H1 (cell line): ENCODE results near the gene UROD. TPM values are rescaled to one million over a fixed set of nuclear protein-coding genes. Genes with fewer than 3 reads are reported as not detected.

ENCODE experiments used
- CTCF ChIA-PET: fragments of 300-600 bp; sonication (Branson Sonifier 250); formaldehyde crosslinking; loops from one replicate; lab custom pipeline; 2021; ENCODE audit not compliant: partially characterized antibody; lab: Charles Lee
- POLR2A ChIA-PET: fragments of 300-600 bp; sonication (Branson Sonifier 250); formaldehyde crosslinking; loops from one replicate; lab custom pipeline; 2021; ENCODE audit warnings: inconsistent platforms; ENCODE audit not compliant: partially characterized antibody; lab: Charles Lee
- DNase-seq, 2 experiments: peaks; one replicate each; pipeline versions ENCODE4 v3.0.0 to v3.0.0-alpha.2; 2010 to 2022; ENCODE audit warnings: low spot score in 2 of 2, low read depth in 1 of 2, mixed read lengths in 1 of 2
- FAIRE-seq: peaks from 2 replicates; lab custom pipeline; 2011; peaks lifted over from hg19 to GRCh38; lab: Jason Lieb, UNC
- H2AFZ ChIP-seq: 2 replicates; pipeline ENCODE4 v1.8.1; 2012; ENCODE audit warnings: low read length, inconsistent platforms
- H2AK5ac ChIP-seq: 2 replicates; pipeline ENCODE4 v1.6.1; 2013; ENCODE audit warnings: low read depth, low read length
- H2BK120ac ChIP-seq: replicated peaks from 2 replicates; pipeline ENCODE3; 2013; ENCODE audit warnings: low read depth, low read length, inconsistent platforms
- H2BK12ac ChIP-seq: 2 replicates; pipeline ENCODE4 v1.6.1; 2013; ENCODE audit warnings: low read depth, low read length
- H2BK15ac ChIP-seq: 2 replicates; pipeline ENCODE4 v1.6.1; 2013; ENCODE audit warnings: low read length
- H2BK20ac ChIP-seq: 2 replicates; pipeline ENCODE4 v1.6.1; 2013; ENCODE audit warnings: low read length
- H2BK5ac ChIP-seq: 2 replicates; pipeline ENCODE4 v1.6.1; 2013; ENCODE audit warnings: low read depth, low read length
- H3K14ac ChIP-seq: 2 replicates; pipeline ENCODE4 v1.6.1; 2013; ENCODE audit warnings: inconsistent platforms; ENCODE audit not compliant: insufficient read length
- H3K18ac ChIP-seq: 2 replicates; pipeline ENCODE4 v1.6.1; 2013; ENCODE audit warnings: low read length; ENCODE audit errors: extremely low read depth
- H3K23ac ChIP-seq: 2 replicates; pipeline ENCODE4 v1.6.1; 2013; ENCODE audit warnings: inconsistent platforms; ENCODE audit not compliant: insufficient read length
- H3K23me2 ChIP-seq: 2 replicates; pipeline ENCODE4 v1.6.1; 2013; ENCODE audit warnings: low read depth, low read length
- H3K27ac ChIP-seq: 2 replicates; pipeline ENCODE4 v1.6.1; 2011; ENCODE audit warnings: low read depth, low read length, inconsistent platforms
- H3K27me3 ChIP-seq, 4 experiments: replicated peaks in 1 of 4; 1 replicate in 1 of 4; 2 replicates in 3 of 4; pipeline versions ENCODE4 v1.6.1 to v1.8.1; 2011 to 2013; ENCODE audit warnings: low read length in 3 of 4, mild to moderate bottlenecking in 3 of 4, inconsistent platforms in 2 of 4, mixed read lengths in 2 of 4, moderate library complexity in 1 of 4; ENCODE audit not compliant: control insufficient read depth in 3 of 4, insufficient read depth in 3 of 4; ENCODE audit errors: extremely low read depth in 1 of 4
- H3K36me3 ChIP-seq, 4 experiments: 2 replicates each; pipeline versions ENCODE4 v1.6.1 to v1.8.1; 2011 to 2013; ENCODE audit warnings: mild to moderate bottlenecking in 4 of 4, low read length in 3 of 4, moderate library complexity in 2 of 4, control low read depth in 1 of 4, inconsistent platforms in 1 of 4; ENCODE audit not compliant: insufficient read depth in 4 of 4, control insufficient read depth in 2 of 4
- H3K4ac ChIP-seq: replicated peaks from 2 replicates; pipeline ENCODE3; 2013; ENCODE audit warnings: low read length, low read depth, mixed read lengths, inconsistent platforms; ENCODE audit not compliant: insufficient read length
- H3K4me1 ChIP-seq, 4 experiments: replicated peaks in 1 of 4; 1 replicate in 1 of 4; 2 replicates in 3 of 4; pipeline versions ENCODE4 v1.6.1 to v1.8.1; 2011 to 2013; ENCODE audit warnings: low read length in 3 of 4, inconsistent platforms in 2 of 4, mixed read lengths in 1 of 4; ENCODE audit not compliant: insufficient read depth in 4 of 4, control insufficient read depth in 3 of 4
- H3K4me2 ChIP-seq, 2 experiments: 2 replicates each; pipeline versions ENCODE4 v1.6.1 to v1.8.1; 2011 to 2013; ENCODE audit warnings: low read depth in 2 of 2, low read length in 2 of 2, control low read depth in 1 of 2, inconsistent platforms in 1 of 2, mild to moderate bottlenecking in 1 of 2; ENCODE audit not compliant: insufficient read depth in 1 of 2
- H3K4me3 ChIP-seq, 4 experiments: fragments of 200-600, 300-600 bp in 1 of 4; sonication (generic), shearing (Covaris generic), sonication (Bioruptor Twin) in 1 of 4; 2 replicates each; pipeline versions ENCODE4 v1.5.1 to v1.8.1; 2011 to 2016; ENCODE audit warnings: low read length in 4 of 4, low read depth in 3 of 4, control low read depth in 2 of 4, inconsistent platforms in 2 of 4, mild to moderate bottlenecking in 2 of 4, mixed read lengths in 1 of 4, moderate library complexity in 1 of 4; ENCODE audit not compliant: insufficient read depth in 2 of 4; ENCODE audit errors: extremely low read depth in 1 of 4
- H3K56ac ChIP-seq: replicated peaks from 2 replicates; pipeline ENCODE3; 2013; ENCODE audit warnings: low read depth, mild to moderate bottlenecking, mixed read lengths, low read length, inconsistent platforms; ENCODE audit not compliant: insufficient read length
- H3K79me1 ChIP-seq: 2 replicates; pipeline ENCODE4 v1.6.1; 2013; ENCODE audit warnings: low read depth, low read length, control low read depth
- H3K79me2 ChIP-seq, 2 experiments: 2 replicates each; pipeline versions ENCODE4 v1.6.1 to v1.8.1; 2012 to 2013; ENCODE audit warnings: low read length in 2 of 2, mild to moderate bottlenecking in 2 of 2, inconsistent platforms in 1 of 2; ENCODE audit not compliant: insufficient read depth in 2 of 2, control insufficient read depth in 1 of 2
- H3K9ac ChIP-seq, 4 experiments: replicated peaks in 1 of 4; 1 replicate in 1 of 4; 2 replicates in 3 of 4; pipeline versions ENCODE4 v1.6.1 to v1.8.1; 2011 to 2013; ENCODE audit warnings: low read depth in 3 of 4, low read length in 3 of 4, control low read depth in 2 of 4, mild to moderate bottlenecking in 2 of 4, moderate library complexity in 2 of 4, inconsistent platforms in 1 of 4; ENCODE audit errors: extremely low read depth in 1 of 4
- H3K9me3 ChIP-seq, 2 experiments: 2 replicates each; pipeline versions ENCODE4 v1.6.1 to v1.8.1; 2012 to 2013; ENCODE audit warnings: mild to moderate bottlenecking in 2 of 2, moderate library complexity in 2 of 2, control low read depth in 1 of 2, inconsistent platforms in 1 of 2, low read depth in 1 of 2, low read length in 1 of 2, mixed read lengths in 1 of 2; ENCODE audit not compliant: insufficient read depth in 2 of 2
- H4K20me1 ChIP-seq, 2 experiments: replicated peaks in 1 of 2; 2 replicates each; pipeline versions ENCODE3 to v1.8.1; 2011 to 2013; ENCODE audit warnings: inconsistent platforms in 2 of 2, low read length in 2 of 2, mild to moderate bottlenecking in 1 of 2; ENCODE audit not compliant: insufficient read depth in 2 of 2, control insufficient read depth in 1 of 2
- H4K5ac ChIP-seq: 2 replicates; pipeline ENCODE4 v1.6.1; 2013; ENCODE audit warnings: low read length, low read depth, mixed read lengths, inconsistent platforms; ENCODE audit not compliant: insufficient read length
- H4K8ac ChIP-seq: 2 replicates; pipeline ENCODE4 v1.8.0; 2013; ENCODE audit warnings: mild to moderate bottlenecking, moderate library complexity, low read length, inconsistent platforms; ENCODE audit not compliant: insufficient read depth; ENCODE audit errors: extremely low read depth
- H4K91ac ChIP-seq: replicated peaks from 2 replicates; pipeline ENCODE3; 2013; ENCODE audit warnings: low read length, mixed read lengths, inconsistent platforms; ENCODE audit not compliant: insufficient read length
- BCL11A ChIP-seq, 2 experiments: IDR thresholded peaks; one replicate each; pipeline ENCODE4 v1.6.1; 2011; ENCODE audit warnings: low read depth in 2 of 2, low read length in 2 of 2, mild to moderate bottlenecking in 2 of 2
- BRCA1 ChIP-seq: IDR thresholded peaks from 2 replicates; pipeline ENCODE4 v1.6.1; 2012; ENCODE audit warnings: low read depth, low read length, improper control_type of control experiment
- CBX8 ChIP-seq: fragments of 300-800, 300-1000 bp; sonication (generic); IDR thresholded peaks from 2 replicates; pipeline ENCODE4 v1.7.1; 2016; ENCODE audit warnings: low read depth, low read length, borderline replicate concordance
- CEBPB ChIP-seq: IDR thresholded peaks from 2 replicates; pipeline ENCODE4 v1.6.1; 2012; ENCODE audit warnings: low read depth, low read length
- CHD1 ChIP-seq: IDR thresholded peaks from 2 replicates; pipeline ENCODE4 v1.6.1; 2012; ENCODE audit warnings: low read depth, low read length, improper control_type of control experiment
- E2F6 ChIP-seq: IDR thresholded peaks from 2 replicates; pipeline ENCODE4 v1.6.1; 2012; ENCODE audit warnings: inconsistent platforms
- JUN ChIP-seq: IDR thresholded peaks from 2 replicates; pipeline ENCODE4 v1.6.1; 2011; ENCODE audit warnings: low read depth, mild to moderate bottlenecking, improper control_type of control experiment, low read length
- POLR2AphosphoS5 ChIP-seq: IDR thresholded peaks from 2 replicates; pipeline ENCODE4 v1.6.1; 2011; ENCODE audit warnings: low read depth, low read length
- RFX5 ChIP-seq: IDR thresholded peaks from 2 replicates; pipeline ENCODE4 v1.6.1; 2011; ENCODE audit warnings: low read depth, low read length, improper control_type of control experiment, borderline replicate concordance
- RXRA ChIP-seq: IDR thresholded peaks from 2 replicates; pipeline ENCODE4 v1.6.1; 2011; ENCODE audit warnings: low read depth, mild to moderate bottlenecking, low read length, moderate library complexity; ENCODE audit not compliant: insufficient read depth
- SAP30 ChIP-seq: fragments of 300-600 bp; sonication (generic); IDR thresholded peaks from 2 replicates; pipeline ENCODE4 v1.7.1; 2012; ENCODE audit warnings: low read length, moderate library complexity, mild to moderate bottlenecking, inconsistent platforms; ENCODE audit not compliant: insufficient read depth, insufficient replicate concordance
- SIRT6 ChIP-seq: IDR thresholded peaks from one replicate; pipeline ENCODE4 v1.7.1; 2012; ENCODE audit warnings: low read length, inconsistent platforms
- TCF12 ChIP-seq: IDR thresholded peaks from 2 replicates; pipeline ENCODE4 v1.6.1; 2011; ENCODE audit warnings: low read depth, mild to moderate bottlenecking, low read length
- WGBS, 2 experiments: shearing (Covaris generic) in 1 of 2; methylation state at CpG; one replicate each; pipeline versions ENCODE4 v1.1.6 to v1.1.7; 2013 to 2015; ENCODE audit warnings: low lambda C conversion rate in 2 of 2, mixed read lengths in 2 of 2, inconsistent platforms in 1 of 2, low coverage in 1 of 2, missing lambda C conversion rate in 1 of 2; ENCODE audit not compliant: insufficient replicate concordance in 2 of 2, insufficient coverage in 1 of 2, insufficient read length in 1 of 2; ENCODE audit errors: extremely low coverage in 1 of 2, missing lambda C conversion rate in 1 of 2; 5-methylcytosine and 5-hydroxymethylcytosine counted together
- polyA plus RNA-seq, 7 experiments: library from polyadenylated mRNA; depleted of rRNA in 3 of 7; stranded (reverse) in 5 of 7; unstranded in 2 of 7; fragments of >200 nt in 5 of 7; fragments of 200-250 nt in 2 of 7; gene quantifications; 1 replicate in 5 of 7; 2 replicates in 1 of 7; 4 replicates in 1 of 7; pipeline versions ENCODE4 v1.2.1 to v1.2.3, GENCODE V29; 2011 to 2013; ENCODE audit warnings: missing spikeins in 2 of 7, mixed read lengths in 2 of 7
- total RNA-seq: library from RNA; stranded (reverse); fragmentation: NEBNext Ultra II Directional; extraction: Animal tissue kit (Norgen Biotek cat#: 25700); gene quantifications from 2 replicates; pipeline ENCODE4 v1.2.1, GENCODE V29; 2021

Gene UROD
- total and polyA plus RNA-seq, 2 of the 8 experiments (the other 6 are each of a cell fraction or from before 2014, with no cell fraction given), result 86.6 to 220 TPM

GRCh38 chr1:45051005-45051772 is 39.1 kb downstream of the UROD start:
- Histone ChIP-seq H2BK120ac (no peak overlapping the region), H3K79me1 (no peaks in the 10 kb centered on the region), H3K23ac (no peak overlapping the region), H3K4ac (no peak overlapping the region), H3K79me2 (no peaks in the 10 kb centered on the region), H3K4me1 (no peaks in the 10 kb centered on the region), H3K4me3 (no peak overlapping the region), H2AFZ (no peak overlapping the region), H3K27ac (no peak overlapping the region), H4K5ac (no peak overlapping the region), H3K9me3 (no peaks in the 10 kb centered on the region), H3K18ac (no peak overlapping the region), H4K20me1 (peaks cover 0 to 1% of the 10 kb centered on the region in 2 experiments), H4K91ac (no peak overlapping the region), H3K27me3 (no peaks in the 10 kb centered on the region), H2AK5ac (no peak overlapping the region), H3K56ac (no peak overlapping the region), H3K23me2 (no peaks in the 10 kb centered on the region), H3K4me2 (no peak overlapping the region), H3K36me3 (no peaks in the 10 kb centered on the region), H2BK15ac (no peak overlapping the region), H3K9ac (no peak overlapping the region), H2BK12ac (no peak overlapping the region), H4K8ac (no peak overlapping the region), H2BK5ac (no peak overlapping the region), H2BK20ac (no peak overlapping the region), H3K14ac (no peak overlapping the region)
- WGBS, 2 experiments, result 92% methylated on average over 2 of the region's 2 CpGs; no CpG with 5 or more reads in 1 of the 2 experiments
- DNase-seq, result no peak
- CTCF ChIA-PET, result interaction anchor here (0.7 to 1.5 kb wide), 5 partner anchors 10 to 87 kb away, joined by 3 to 5 read pairs (median 3); no protein-coding TSS in a partner anchor
- POLR2A ChIA-PET, result interaction anchor here (1.0 kb wide), 1 partner anchor 17 kb away, joined by 3 read pairs; no protein-coding TSS in a partner anchor
- FAIRE-seq, result no peak
- TF ChIP-seq POLR2AphosphoS5 (no peak), CHD1 (no peak), RXRA (no peak), BCL11A (IDR thresholded peaks at IDR 0.05; ENCODE audit: low read depth in 2 of 2, low read length in 2 of 2) (no peak), E2F6 (no peak), BRCA1 (no peak), SAP30 (no peak), JUN (no peak), CEBPB (no peak), CBX8 (no peak), TCF12 (no peak), SIRT6 (no peak), RFX5 (no peak)
